ENCODE data around the gene CEMP1.
A peak's percentile ranks its signal among the peaks of the same experiment; 100 is the strongest.

The CEMP1 gene

GRCh38 chr16:2523801-2524231, 7.4 kb downstream of the CEMP1 start:
- Histone ChIP-seq H3K27me3 (ENCODE audit: insufficient read depth, low read length, poor library complexity, severe bottlenecking) (no peaks in the 10 kb centered on the region), H3F3A (ENCODE audit: low read depth) (no peaks in the 10 kb centered on the region), H3K4me2 (ENCODE audit: low read depth, low read length, poor library complexity, severe bottlenecking) (no peak overlapping the region), H3K79me2 (ENCODE audit: insufficient read depth, low read length) (0 out of 2 replicates have a peak, but pooled peaks cover 5% of the 10 kb centered on the region), H4K20me1 (ENCODE audit: insufficient read depth, low read length, poor library complexity, severe bottlenecking) (no peaks in the 10 kb centered on the region), H3K9ac (ENCODE audit: low read depth, low read length, poor library complexity, severe bottlenecking) (no peak overlapping the region), H3K4me3 (ENCODE audit: low read length, poor library complexity, severe bottlenecking) (no peak overlapping the region), H3K9me2 (replicated peaks; ENCODE audit: low read depth, low read length) (no peaks in the 10 kb centered on the region), H3K36me3 (ENCODE audit: insufficient read depth, low read length) (no peaks in the 10 kb centered on the region), H3K9me3 (ENCODE audit: insufficient read depth, low read depth, low read length) (no peaks in the 10 kb centered on the region), H2AFZ (ENCODE audit: low read length) (no peak overlapping the region), H3K4me1 (ENCODE audit: insufficient read depth, low read length, poor library complexity, severe bottlenecking) (no peaks in the 10 kb centered on the region)
- no peak for TF ChIP-seq EZH2phosphoT487 (IDR thresholded peaks at IDR 0.05; ENCODE audit: borderline replicate concordance)
- TF ChIP-seq, protein P1, sequence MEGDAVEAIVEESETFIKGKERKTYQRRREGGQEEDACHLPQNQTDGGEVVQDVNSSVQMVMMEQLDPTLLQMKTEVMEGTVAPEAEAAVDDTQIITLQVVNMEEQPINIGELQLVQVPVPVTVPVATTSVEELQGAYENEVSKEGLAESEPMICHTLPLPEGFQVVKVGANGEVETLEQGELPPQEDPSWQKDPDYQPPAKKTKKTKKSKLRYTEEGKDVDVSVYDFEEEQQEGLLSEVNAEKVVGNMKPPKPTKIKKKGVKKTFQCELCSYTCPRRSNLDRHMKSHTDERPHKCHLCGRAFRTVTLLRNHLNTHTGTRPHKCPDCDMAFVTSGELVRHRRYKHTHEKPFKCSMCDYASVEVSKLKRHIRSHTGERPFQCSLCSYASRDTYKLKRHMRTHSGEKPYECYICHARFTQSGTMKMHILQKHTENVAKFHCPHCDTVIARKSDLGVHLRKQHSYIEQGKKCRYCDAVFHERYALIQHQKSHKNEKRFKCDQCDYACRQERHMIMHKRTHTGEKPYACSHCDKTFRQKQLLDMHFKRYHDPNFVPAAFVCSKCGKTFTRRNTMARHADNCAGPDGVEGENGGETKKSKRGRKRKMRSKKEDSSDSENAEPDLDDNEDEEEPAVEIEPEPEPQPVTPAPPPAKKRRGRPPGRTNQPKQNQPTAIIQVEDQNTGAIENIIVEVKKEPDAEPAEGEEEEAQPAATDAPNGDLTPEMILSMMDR (conservative IDR thresholded peaks at IDR 0.05; ENCODE audit: low read length): no peak

DNA sequence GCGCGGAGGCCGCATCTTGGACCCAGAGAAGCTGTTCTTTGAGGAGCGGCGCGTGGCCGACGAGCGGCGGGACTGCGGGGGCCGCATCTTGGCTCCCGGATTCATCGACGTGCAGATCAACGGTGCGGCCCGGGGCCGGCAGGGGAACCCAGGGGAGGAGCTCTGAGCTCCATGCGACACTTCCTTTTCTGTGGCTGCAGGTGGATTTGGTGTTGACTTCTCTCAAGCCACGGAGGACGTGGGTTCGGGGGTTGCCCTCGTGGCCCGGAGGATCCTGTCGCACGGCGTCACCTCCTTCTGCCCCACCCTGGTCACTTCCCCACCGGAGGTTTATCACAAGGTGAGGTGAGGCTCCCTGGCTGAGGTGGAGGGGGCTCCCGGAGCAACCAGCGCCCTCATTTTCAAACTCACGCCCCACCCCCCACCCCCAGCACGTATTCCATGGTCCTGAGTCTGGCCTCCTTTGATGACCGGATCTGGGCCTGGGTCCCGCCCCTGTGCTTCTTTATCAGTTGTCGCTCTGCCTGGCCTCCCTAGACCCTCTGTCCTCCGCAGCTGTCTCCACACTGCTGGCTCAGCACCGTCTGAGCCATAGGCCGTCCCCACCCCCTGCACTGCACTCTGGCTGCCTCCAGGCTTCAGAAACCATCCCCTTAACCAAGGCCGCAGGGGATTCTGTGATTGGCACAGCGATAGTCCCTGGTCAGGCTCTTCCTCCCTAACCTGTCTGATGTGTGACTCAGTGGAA, 10.2 kb downstream of the CEMP1 start:
- Histone ChIP-seq H3K36me3 (ENCODE audit: insufficient read depth, low read length) (no peaks in the 10 kb centered on the region), H3K27me3 (ENCODE audit: insufficient read depth, low read length, poor library complexity, severe bottlenecking) (no peaks in the 10 kb centered on the region), H3K79me2 (ENCODE audit: insufficient read depth, low read length) (peaks cover 31% of the 10 kb centered on the region), H3K4me3 (ENCODE audit: low read length, poor library complexity, severe bottlenecking) (peak overlapping the region; percentile 65), H3K9ac (ENCODE audit: low read depth, low read length, poor library complexity, severe bottlenecking) (no peak overlapping the region), H3K9me2 (replicated peaks; ENCODE audit: low read depth, low read length) (no peaks in the 10 kb centered on the region), H3K9me3 (ENCODE audit: insufficient read depth, low read depth, low read length) (no peaks in the 10 kb centered on the region), H3F3A (ENCODE audit: low read depth) (no peaks in the 10 kb centered on the region), H3K4me2 (ENCODE audit: low read depth, low read length, poor library complexity, severe bottlenecking) (peak overlapping the region; percentile 46), H4K20me1 (ENCODE audit: insufficient read depth, low read length, poor library complexity, severe bottlenecking) (no peaks in the 10 kb centered on the region), H2AFZ (ENCODE audit: low read length) (no peak overlapping the region), H3K4me1 (ENCODE audit: insufficient read depth, low read length, poor library complexity, severe bottlenecking) (peaks cover 2% of the 10 kb centered on the region)
- no peak for TF ChIP-seq EZH2phosphoT487 (IDR thresholded peaks at IDR 0.05; ENCODE audit: borderline replicate concordance)
- TF ChIP-seq, protein P1 (conservative IDR thresholded peaks at IDR 0.05; ENCODE audit: low read length): no peak

DNA sequence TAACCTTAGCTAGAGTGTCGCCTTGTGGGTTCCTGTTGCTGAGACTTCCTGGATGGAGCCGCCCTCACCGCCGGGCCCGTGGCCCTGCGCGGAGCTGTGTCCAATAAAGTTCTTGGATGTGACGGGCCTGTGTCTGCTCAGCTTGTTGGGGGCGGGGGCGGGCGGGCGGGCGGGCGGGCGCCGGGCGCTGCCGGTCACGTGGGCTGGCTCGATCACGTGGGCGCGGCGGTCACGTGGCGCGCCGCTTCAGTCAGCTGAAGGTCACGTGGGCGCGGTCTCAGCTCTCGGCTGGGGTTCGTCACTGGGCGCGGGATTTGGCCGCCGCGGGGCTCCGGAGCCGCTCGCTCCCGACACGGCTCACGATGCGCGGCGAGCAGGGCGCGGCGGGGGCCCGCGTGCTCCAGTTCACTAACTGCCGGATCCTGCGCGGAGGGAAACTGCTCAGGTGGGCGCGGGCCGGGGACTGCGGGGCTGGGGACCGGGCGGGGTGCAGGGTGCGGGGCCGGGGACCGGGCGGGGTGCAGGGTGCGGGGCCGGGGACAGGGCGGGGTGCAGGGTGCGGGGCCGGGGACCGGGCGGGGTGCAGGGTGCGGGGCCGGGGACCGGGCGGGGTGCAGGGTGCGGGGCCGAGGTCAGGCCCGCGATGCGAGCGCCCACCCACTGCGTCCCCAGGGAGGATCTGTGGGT, 11.0 kb downstream of the CEMP1 start, which contains the start of gene AMDHD2:
AMDHD2 (plus strand) TSS at position 275 of the 687 bp plus-strand sequence; CDS start at position 363, 88 bp downstream.
- Histone ChIP-seq H4K20me1 (ENCODE audit: insufficient read depth, low read length, poor library complexity, severe bottlenecking) (peaks cover under 1% of the 10 kb centered on the region), H3K4me3 (ENCODE audit: low read length, poor library complexity, severe bottlenecking) (peak within 1 kb of the TSS; percentile 65), H3K36me3 (ENCODE audit: insufficient read depth, low read length) (no peaks in the 10 kb centered on the region), H3K9me3 (ENCODE audit: insufficient read depth, low read depth, low read length) (no peaks in the 10 kb centered on the region), H2AFZ (ENCODE audit: low read length) (no peak within 1 kb of the TSS), H3K9ac (ENCODE audit: low read depth, low read length, poor library complexity, severe bottlenecking) (no peak within 1 kb of the TSS), H3K79me2 (ENCODE audit: insufficient read depth, low read length) (peaks cover 38% of the 10 kb centered on the region), H3F3A (ENCODE audit: low read depth) (no peaks in the 10 kb centered on the region), H3K4me1 (ENCODE audit: insufficient read depth, low read length, poor library complexity, severe bottlenecking) (peaks cover 4% of the 10 kb centered on the region), H3K9me2 (replicated peaks; ENCODE audit: low read depth, low read length) (no peaks in the 10 kb centered on the region), H3K4me2 (ENCODE audit: low read depth, low read length, poor library complexity, severe bottlenecking) (peak within 1 kb of the TSS; percentile 46), H3K27me3 (ENCODE audit: insufficient read depth, low read length, poor library complexity, severe bottlenecking) (no peaks in the 10 kb centered on the region)
- no peak for TF ChIP-seq EZH2phosphoT487 (IDR thresholded peaks at IDR 0.05; ENCODE audit: borderline replicate concordance)
- TF ChIP-seq, protein P1 (conservative IDR thresholded peaks at IDR 0.05; ENCODE audit: low read length): no peak

Data from Loucy (cell line).